ENCODE data around the gene ZNF138.

GRCh38 chr7:64787295-64787694 lies 6.9 kb upstream of the ZNF138 start:
- TF ChIP-seq POLR2AphosphoS5 (IDR thresholded peaks at IDR 0.05; ENCODE audit: insufficient read depth in 1 of 2, low read depth in 1 of 2) = no peak
- TF ChIP-seq CTCF (IDR thresholded peaks at IDR 0.05) = no peak
- no peak for TF ChIP-seq POLR2A (IDR thresholded peaks at IDR 0.05)
